ENCODE measurements around the gene ADAT3.
"Not testable (repeated sequence)": the region's sequence is repeated elsewhere in the genome, so short reads cannot be mapped to it uniquely, and the experiment has no call there.

Gene ADAT3

DNA sequence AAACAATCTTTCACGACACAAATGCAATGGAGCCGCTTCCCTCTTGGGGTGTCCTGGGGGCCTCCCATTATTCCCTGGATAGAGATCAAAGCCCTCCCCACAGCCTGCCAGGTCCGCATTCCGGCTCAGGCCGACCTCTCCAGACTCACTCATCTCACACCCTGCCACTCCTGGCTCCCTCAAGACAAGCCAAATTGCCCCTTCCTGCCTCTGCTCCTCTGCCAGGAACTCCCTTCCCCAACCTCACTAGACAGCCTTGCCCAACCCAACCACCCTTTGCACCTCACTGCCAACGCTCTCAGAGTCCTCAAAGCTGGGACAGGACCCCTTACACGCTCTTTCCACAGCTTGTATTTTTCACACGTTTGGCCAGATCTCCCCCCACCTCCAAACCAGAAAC lies 21.4 kb upstream of the ADAT3 start:
- DNase-seq, result no peak

DNA sequence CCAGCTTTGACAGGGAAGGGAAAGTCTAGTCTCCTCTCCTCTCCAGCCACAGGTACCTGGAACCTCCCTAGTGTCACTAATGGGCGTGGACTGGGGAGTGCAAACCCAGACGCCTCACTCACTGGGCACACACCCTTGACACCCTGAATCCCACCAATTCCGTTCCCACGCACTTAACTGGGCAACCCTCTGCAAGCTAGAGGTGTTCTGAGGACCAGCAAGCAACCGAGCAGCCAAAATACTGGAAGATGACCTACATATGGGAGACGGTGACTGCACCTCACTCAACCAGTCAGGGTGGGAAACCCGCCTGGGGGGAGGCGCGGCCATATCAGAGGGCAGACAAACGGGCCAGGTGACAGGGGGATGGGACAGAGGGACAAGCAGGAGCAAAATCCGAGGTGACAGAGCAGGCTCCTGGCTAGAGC lies 20.9 kb upstream of the ADAT3 start:
- DNase-seq, result no peak

DNA sequence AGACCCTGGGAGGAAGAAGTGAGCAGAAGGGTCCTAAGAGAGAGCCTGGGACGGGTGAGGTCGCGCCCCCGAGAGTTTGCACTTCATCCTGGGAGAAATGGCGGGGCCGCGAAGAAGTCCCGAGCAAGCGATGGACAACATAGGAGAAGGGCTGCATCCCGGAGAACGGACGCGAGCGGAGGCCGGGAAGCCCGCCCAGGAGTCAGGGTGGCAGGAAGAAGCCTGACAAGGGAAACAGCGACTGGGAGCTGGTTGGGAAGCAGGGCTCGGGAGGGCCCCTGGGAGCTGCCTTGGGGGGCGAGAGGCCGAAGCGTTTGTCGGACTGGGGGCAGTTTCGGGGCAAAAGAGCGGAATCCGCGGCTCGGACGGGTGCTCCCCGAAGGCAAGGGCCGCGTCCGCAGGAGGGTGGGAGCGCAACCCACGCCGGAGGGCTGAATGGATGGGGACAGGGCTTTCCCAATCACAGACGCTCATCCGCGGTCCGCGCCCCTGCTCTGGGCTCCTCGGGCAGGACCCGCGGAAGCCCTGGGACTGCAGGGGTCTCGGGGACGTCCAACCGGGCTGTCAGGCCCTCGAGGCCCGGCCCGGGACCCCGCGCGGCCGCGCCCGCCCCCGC lies 20.4 kb upstream of the ADAT3 start:
- no peak for DNase-seq

DNA sequence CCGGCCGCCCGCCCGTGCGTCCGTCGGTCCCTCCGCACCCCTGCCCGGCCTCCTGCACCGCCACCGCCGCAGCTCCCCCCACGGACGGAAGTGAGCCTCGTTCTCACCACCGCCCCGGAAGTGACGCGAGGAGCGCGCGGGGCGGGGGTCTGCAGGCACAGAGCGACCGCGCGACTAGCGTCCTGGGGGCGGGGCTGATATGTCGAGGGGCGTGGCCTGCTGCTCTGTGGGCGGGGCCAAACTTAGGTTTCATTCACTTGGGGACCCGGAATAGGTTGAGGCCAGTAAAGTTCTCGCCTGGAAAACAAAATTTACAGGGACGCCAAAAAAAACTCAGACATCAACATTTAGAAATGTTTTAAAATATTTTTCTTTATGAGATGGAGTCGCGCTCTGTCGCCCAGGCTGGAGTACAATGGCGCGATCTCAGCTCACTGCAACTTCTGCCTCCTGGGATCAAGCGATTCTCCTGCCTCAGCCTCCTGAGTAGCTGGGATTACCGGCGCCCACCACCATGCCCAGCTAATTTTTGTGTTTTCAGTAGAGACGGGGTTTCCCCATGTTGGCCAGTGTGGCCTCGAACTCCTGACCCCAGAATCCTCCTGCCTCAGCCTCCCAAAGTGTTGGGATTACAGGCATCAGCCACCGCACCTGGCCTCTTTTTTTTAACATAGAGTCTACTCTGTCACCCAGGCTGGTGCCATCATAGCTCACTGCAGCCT lies 19.6 kb upstream of the ADAT3 start, which contains the start of gene ABHD17A:
ABHD17A (minus strand) TSS at position 99 of the 722 bp plus-strand sequence. CDS start 3,930 bp downstream, outside the sequence.
- peak; percentile 95 for DNase-seq

DNA sequence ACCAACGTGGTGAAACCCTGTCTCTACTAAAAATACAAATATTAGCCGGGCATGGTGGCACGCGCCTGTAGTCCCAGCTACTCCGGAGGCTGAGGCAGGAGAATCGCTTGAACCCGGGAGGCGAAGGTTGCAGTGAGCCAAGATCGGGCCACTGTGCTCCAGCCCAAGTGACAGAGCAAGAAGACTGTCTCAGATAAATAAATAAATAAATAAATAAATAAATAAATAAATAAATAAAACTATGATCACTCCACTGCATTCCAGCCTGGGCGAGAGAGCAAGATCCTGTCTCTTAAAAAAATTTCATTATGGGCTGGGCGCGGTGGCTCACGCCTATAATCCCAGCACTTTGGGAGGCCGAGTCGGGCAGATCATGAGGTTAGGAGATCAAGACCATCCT lies 18.8 kb upstream of the ADAT3 start:
- DNase-seq, result not testable (repeated sequence)

DNA sequence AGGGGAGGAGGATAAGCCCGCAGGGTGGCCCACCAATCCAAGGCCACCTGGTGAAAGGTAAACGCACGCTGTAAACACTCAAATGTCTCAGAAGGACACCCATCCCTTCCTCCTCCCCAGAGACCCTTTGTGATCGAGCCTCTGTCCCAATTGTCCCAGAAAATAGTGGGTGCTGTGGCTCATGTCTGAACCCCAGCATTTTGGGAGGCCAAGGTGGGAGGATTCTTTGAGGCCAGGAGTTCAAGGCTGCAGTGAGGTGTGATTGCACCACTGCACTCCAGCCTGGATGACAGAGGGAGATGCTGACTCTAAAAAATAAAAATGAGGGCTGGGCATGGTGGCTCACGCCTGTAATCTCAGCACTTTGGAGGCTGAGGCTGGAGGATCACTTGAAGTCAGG lies 16.8 kb upstream of the ADAT3 start:
- no peak for DNase-seq

DNA sequence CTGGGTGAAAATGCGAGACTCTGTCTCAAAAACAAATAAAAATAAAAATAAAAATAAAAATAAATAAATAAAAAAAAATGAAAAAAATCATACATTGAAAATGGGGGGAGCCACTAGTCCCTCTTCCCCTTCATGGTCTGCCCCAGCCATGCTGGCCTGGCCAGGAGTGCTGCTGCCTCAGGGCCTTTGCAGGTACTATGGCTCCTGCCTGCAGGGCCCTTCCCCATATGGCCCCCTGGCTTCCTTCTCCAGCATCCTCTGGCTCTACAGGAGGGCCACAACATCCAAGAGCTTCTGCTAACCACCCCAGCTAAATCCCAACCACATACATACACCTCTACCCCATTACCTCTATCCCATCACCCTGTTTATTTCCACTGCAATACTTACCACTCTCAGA lies 15.3 kb upstream of the ADAT3 start:
- no peak for DNase-seq

DNA sequence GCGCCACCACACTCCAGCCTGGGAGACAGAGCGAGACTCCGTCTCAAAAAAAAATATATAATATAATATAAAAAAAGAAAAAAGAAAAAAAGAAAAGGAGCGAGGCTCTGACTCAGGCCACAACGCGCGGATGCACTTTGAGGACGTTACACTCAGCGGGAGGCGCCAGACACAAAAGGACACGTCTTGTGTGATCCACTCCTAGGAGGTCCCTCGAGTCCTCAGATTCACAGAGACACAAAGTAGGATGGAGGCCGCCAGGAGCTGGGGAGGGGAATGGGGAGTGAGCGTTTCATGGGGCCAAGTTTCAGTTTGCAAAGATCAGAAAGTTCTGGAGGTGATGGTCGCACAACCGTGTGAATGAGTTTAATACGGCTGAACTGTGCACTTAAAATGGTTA lies 11.4 kb upstream of the ADAT3 start:
- DNase-seq, result no peak

DNA sequence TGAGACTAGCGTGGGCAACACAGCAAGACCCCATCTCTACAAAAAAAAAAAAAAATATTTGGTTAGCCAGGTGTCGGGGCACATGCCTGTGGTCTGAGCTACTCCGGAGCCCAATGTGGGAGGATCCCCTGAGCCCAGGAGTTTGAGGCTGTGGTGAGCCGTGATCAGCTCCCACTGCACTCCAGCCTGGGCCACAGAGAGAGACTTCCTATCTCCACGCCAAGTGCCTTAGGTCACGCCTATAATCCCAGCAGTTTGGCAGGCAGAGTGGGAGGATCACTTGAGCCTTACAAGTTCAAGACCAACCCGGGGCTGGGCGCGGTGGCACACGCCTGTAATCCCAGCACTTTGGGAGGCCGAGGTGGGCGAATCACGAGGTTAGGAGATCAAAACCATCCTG lies 8.7 kb upstream of the ADAT3 start:
- no peak for DNase-seq

DNA sequence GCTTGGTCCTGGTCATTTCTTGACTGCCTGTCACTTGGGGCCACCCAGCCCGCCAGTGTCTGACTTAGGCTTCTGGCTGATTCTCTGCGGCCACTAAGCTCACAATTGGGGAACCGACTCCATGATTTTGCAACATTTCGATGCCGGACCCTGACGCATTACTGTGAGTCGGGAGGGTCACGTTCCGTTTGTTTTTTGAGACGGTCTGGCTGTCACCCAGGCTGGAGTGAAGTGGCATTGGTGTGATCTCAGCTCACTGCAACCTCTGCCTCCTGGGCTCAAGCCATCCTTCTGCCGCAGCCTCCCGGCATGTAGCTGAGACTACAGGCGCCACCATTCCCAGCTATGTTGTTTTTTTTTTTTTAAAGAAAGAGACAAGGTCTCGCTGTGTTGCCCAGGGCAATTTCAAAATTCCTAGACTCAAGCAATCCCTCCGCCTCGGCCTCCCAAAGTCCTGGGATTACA lies 3.2 kb upstream of the ADAT3 start:
- no peak for DNase-seq

DNA sequence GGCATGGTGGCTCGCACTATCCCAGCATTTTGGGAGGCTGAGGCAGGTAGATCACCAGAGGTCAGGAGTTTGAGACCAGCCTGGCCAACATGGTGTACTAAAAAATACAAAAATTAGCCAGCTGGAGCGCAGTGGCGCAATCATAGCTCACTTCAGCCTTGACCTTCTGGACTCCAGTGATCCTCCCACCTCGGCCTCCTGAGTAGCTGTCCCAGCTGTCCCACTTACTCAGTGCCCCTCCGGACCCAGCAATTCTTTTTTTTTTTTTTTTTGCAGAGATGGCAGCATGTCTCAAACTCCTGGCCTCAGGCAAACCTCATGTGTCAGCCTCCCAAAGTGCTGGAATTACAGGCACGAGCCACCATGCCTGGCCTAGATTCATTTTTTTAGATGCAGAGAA lies 2.3 kb upstream of the ADAT3 start:
- DNase-seq, result no peak

DNA sequence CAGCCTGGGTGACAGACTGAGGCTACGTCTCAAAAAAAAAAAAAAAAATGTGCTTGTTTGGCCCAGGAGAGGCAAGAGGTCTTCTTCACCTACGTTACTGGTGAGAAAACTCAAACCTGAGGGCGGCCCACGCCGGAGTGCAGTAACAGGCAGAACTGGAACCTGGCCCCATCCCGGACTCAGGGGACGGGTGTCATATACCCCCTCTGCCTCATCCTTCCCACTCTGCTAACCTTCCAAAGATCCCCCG lies 414 bp upstream of the ADAT3 start:
- DNase-seq, result no peak

DNA sequence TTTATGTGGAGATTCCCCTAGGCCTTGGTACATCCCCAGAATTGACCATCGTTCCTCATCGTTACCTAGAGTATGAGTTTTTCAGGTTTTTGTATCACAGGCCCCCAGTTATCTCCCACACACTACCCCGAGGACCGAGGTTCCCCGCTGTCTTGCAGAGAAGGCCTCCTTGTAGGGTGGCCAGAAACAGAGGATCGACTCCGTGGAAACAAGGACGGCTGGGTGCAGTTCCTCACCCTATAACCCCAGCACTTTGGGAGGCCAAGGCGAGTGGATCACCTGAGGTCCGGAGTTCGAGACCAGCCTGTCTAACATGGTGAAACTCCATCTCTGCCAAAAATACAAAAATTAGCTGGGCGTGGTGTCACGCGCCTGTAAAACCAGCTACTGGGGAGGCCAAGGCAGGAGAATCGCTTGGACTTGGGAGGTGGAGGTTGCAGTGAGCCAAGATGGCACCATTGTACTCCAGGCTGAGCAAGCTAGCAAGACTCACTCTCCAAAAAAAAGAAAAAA lies 720 bp downstream of the ADAT3 start:
- no peak for DNase-seq

DNA sequence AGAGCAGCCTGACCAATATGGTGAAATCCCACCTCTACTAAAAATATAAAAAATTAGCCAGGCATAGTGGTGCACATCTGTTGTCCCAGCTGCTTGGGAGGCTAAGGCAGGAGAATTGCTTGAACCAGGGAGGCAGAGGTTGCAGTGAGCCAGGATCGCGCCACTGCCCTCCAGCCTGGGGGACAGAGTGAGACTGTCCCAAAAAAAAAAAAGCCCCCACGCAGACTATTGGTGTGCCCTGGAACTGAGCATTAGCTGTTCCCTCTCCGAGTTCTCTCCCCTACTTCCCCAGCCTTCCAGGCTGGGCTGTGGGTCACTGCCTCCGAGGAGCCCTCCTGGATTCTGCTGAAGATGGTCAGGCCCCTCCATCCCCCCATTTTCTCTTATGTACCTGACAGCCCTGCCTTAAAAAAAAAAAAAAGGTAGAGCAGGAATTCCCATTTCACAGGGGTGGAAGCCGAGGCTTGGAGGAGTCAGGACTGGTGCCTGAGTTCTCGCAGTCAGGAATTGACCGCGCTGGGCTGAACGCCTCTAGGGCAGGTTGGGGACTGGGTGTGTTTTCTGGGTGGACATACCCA lies 1.9 kb downstream of the ADAT3 start:
- DNase-seq, result no peak

DNA sequence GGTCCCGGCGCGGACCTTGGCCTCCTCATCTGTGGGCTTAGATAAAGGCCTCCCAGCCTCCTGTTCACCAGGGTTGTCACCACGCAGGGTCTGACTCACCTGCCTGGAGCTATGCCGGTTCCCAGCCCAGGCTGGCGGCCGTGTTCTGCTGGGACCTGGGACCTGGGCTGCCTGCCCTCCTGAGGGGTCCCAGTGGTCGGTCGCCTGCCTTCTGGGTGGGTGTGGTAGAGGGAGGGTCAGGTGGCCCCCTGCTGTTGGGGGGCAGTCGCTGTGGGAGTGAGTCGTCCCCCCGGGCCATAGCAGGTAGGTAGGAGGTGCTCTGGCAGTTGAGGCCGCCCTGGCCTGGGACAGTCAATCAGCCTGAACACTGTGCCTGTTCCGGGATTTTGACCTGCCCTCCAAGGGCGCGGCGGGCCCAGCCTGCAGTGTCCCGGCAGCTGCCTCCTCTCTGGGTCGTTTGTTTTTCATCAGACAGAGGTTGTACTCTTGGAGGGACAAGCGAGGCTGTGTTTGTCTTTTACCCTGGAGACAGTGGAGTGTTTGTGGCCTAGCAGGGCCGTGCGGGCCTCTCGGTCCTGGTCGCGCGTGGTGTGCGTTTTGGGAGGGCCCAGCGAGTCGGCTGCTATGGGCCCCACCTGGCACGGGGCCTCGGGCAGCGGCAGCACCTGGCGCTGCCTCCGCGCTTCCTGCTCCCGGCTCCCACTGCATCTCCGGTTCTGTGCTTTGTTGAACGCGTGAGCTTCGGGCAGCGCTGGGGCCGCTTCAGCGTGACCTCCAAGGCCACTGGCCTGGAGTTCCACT lies 2.6 kb downstream of the ADAT3 start:
- DNase-seq, result no peak

DNA sequence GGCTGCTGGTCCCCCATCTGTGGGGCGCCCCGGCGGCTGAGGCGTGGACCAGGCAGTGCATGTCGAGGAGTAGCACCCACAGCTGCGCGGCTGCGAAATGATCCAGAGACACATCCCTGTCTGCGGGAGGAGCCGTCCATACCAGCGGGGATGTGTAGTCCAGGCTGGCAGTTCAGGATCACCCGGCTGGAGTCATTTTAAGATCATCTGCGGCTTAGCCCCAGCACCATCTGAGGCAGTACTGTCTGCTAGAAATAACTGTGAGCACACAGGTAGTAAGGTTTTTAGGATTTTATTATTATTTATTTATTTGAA lies 3.1 kb downstream of the ADAT3 start:
- DNase-seq, result no peak

DNA sequence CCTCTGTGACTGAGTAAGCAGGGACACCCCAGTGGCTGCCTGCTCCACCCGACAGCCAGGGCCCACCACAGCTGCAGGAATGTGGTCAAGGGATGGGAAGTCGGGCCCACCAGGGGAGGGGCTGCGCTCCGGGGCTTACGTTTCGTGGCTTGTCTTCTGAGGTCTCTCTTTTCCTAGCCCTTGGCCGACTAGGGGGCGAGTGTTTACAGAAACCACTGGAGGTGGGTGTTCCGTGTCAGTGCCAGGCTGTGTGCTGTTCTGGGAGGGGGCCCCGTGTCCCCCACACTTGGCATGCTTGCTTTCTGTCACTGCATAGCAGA lies 4.5 kb downstream of the ADAT3 start:
- DNase-seq, result no peak

DNA sequence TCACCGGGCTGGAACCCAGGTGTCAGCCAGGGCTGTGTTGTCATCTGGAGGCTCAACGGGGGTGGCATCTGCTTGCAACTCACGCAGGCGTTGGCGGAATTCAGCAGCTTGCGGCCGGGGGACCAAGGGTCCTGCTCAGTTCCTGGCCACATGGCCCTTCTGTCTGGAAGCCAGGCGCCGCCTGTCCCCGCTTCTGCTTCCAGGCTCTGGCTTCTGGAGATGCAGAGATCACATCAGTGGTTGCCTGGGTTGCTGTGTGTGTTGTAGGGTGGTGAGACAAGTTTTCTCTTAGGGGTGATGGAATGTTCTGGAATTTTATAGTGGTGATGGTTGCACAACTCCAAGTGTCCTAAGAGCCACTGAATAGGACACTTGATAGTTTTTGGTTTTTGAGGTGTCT lies 5.0 kb downstream of the ADAT3 start:
- peak; percentile 32 for DNase-seq

DNA sequence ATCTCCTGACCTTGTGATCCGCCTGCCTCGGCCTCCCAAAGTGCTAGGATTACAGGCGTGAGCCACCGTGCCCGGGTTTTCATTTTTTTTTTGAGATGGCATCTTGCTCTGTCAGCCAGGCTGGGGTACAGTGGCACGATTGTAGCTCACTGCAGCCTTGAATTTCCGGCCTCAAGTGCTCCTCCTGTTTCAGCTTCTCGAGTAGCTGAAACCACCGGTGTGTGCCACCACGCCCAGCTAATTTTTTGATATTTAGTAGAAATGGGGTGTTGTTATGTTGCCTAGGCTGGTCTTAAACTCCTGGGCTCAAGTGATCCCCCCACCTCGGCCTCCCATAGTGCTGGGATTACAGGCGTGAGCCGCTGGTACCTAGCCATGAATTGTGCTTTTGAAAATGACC lies 5.9 kb downstream of the ADAT3 start:
- DNase-seq, result no peak

DNA sequence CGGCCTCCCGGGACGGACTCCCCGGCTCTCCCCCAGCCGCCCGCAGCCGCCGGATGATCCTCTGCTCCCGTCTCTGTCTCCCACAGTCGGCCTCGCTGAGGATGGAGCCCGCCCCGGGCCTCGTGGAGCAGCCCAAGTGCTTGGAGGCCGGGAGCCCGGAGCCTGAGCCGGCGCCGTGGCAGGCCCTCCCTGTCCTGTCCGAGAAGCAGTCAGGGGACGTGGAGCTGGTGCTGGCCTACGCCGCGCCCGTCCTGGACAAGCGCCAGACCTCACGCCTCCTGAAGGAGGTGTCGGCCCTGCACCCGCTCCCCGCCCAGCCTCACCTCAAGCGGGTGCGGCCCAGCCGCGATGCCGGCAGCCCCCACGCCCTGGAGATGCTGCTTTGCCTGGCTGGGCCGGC lies 6.8 kb downstream of the ADAT3 start:
- DNase-seq, result no peak

DNA sequence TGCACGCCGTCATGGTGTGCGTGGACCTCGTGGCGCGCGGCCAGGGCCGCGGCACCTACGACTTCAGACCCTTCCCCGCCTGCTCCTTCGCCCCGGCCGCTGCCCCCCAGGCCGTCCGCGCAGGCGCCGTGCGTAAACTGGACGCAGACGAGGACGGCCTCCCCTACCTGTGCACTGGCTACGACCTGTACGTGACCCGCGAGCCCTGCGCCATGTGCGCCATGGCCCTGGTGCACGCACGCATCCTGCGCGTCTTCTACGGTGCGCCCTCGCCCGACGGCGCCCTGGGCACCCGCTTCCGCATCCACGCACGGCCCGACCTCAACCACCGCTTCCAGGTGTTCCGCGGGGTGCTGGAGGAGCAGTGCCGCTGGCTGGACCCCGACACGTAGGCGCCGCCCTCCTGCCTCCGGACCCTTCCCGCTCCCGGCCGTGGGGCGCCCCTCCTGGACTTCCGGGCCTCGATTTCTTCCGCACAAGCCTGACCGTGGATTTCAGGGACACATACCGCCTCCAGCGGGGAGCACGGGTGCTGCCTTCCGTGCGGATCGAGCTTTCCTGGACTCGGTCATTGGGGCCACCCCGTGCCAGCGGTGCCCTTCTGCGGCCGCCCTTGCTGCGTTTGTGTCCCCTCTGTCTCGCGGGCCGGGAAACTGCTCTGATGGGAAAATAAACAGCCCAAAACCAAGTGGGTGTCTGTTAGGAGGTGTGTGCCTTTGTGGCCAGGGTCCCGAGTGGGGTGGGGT lies 7.7 kb downstream of the ADAT3 start:
- no peak for DNase-seq

DNA sequence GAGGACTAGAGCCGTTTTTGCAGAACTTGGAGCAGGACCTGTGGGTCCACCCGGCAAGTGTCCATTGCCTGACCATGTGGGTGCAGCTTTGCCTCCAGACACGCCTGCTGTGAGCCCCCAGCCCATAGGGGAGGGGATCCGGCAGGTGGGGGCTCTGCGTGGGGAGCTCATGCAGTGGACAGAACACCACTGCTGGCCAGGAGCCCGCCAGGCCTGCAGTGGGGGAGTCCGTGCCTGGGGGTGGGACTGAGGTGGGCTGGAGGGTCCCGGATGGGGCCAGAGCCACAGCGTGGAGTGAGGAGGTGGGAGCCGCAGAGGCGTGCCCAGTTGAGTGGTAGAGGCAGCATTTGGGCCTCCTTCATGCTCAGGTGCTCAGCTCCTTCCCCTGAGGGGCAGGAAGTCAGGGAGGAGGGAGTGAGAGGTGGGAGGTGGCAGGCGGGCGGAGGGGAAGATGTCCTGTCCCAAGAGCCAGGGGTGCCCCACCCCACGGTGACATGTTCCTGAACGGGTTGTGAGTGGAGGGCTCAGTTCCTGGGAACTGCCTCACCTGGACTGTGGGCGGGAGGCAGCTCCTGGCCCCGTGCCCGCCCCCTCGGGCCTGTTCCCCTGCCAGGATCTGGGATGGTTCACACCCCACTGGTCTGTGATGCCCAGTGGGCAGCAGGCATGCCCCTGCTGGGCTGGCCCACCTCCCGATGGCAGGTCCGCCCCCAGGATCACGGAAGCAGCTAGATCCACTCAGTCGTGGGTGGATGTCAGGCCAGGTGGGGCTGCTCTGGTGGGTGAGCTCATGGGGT lies 8.8 kb downstream of the ADAT3 start:
- no peak for DNase-seq
